SK-N-MC (cell line): ENCODE results near the gene PDE7B.

Source experiments
- DNase-seq: peaks from one replicate; pipeline ENCODE4 v3.0.0-alpha.2; 2011; ENCODE audit warnings: low read depth, low spot score
- H3K27ac ChIP-seq: fragments of 200-600 bp; sonication (generic); 2 replicates; pipeline ENCODE4 v1.5.1; 2016; ENCODE audit warnings: mixed run types
- H3K36me3 ChIP-seq: fragments of 200-600 bp; sonication (generic); 2 replicates; pipeline ENCODE4 v1.6.1; 2017; ENCODE audit warnings: antibody characterized with exemption, low read length, mixed read lengths; ENCODE audit not compliant: insufficient read depth
- H3K4me3 ChIP-seq: fragments of 200-600 bp; sonication (generic); 2 replicates; pipeline ENCODE4 v1.5.1; 2016
- H3K9ac ChIP-seq: fragments of 200-600 bp; sonication (generic); 2 replicates; pipeline ENCODE4 v1.8.0; 2017; ENCODE audit warnings: mixed run types, mixed read lengths; ENCODE audit not compliant: insufficient read length
- H3K9me3 ChIP-seq: fragments of 200-600 bp; sonication (generic); 2 replicates; pipeline ENCODE4 v1.6.1; 2017; ENCODE audit warnings: low read depth, mild to moderate bottlenecking, antibody characterized with exemption, low read length, moderate library complexity, mixed read lengths
- EZH2 ChIP-seq: fragments of 200-600 bp; sonication (generic); IDR thresholded peaks from one replicate; pipeline ENCODE4 v1.6.1; 2017; ENCODE audit warnings: antibody characterized with exemption
- FOXP2 ChIP-seq: optimal IDR thresholded peaks from 2 replicates; pipeline ENCODE3; 2011; ENCODE audit warnings: mild to moderate bottlenecking, moderate library complexity; ENCODE audit not compliant: insufficient read depth; ENCODE audit errors: extremely low read length, control extremely low read depth
- POLR2AphosphoS5 ChIP-seq: IDR thresholded peaks from 2 replicates; pipeline ENCODE4 v1.6.1; 2012; ENCODE audit warnings: mild to moderate bottlenecking, low read depth, low read length, borderline replicate concordance

Gene PDE7B

DNA sequence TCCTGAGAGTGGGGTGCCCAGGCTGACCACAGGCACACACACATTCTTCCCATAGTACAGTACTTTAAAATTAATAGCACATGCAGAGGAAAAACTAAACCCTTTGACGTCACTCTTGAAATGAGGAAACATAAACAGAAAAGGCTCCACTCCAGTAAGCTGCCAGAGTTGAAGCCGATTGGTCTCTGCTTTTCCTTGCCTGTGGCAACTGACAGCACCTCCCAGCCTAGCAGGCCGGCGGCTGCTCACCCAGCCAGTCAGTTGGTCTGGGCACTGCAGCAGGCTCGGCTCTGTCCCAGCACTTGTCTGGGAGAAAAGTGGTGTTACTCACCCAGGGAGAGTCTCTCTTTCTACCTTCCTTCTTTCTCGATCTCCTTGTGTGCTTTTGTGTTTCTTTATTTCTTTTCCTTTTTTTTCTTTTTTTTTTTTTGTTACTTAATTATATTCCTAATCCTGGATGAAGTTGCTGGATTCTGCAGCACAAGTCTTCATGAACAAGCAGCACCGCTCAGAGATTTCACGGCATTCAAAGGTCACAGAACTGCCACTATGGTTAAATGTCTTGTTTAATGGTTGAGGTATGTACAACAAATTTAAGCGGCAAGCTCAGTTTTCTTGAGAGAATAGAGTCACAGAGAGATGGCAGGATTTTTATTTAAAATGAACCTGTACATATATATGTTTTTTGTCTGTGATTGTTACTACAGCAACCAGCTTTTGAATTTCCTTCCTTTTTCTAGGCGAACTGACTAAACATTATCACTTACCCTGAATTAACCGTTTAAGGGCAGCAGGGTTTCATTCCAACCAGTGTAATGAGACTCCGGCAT lies at the start of gene PDE7B:
Gene PDE7B (plus strand): TSS at position 260 of the 830 bp plus-strand sequence.
- Histone ChIP-seq H3K9me3 (no peaks in the 10 kb centered on the region), H3K9ac (peak within 1 kb of the TSS; percentile 13), H3K27ac (no peak within 1 kb of the TSS), H3K4me3 (peak within 1 kb of the TSS; percentile 68), H3K36me3 (no peaks in the 10 kb centered on the region)
- peak; percentile 62 for DNase-seq
- TF ChIP-seq FOXP2 (peak; percentile 76), POLR2AphosphoS5 (no peak; the same call in 1 of the 2 replicates)

DNA sequence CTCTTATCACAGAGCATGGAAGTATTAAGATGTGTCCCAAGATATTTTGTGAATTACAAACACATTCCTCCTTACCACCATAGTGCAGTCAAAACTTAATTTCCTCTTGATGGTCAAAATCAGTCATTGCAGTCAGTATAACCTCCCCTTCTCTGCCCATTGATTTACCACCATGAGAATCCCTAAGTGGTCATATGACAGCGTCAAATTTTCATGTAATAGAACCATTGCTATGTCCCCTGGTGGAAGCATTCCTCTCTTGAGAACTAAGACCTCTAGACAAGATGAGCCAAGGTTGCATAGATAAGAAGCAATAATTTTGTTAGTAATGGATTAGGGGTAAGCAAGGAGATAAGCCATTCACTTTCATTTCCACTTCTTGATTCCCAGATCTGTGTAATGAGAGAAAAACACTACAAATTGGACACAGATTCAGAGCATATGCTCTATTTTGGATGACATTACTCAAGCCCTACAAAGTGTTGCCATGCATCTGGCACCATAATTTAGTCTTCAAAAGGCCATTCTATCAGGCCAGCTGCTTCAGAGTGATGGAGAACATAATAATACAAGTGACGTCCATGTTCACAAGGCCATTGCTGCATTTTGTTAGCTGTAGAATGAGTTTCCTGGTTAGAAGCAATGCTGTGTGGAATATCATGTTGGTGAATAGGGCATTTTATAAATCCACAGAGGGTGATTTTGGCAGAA lies 49.6 kb upstream of the PDE7B start:
- no peak for DNase-seq
- Histone ChIP-seq H3K9ac (no peak overlapping the region), H3K27ac (no peak overlapping the region), H3K36me3 (no peaks in the 10 kb centered on the region), H3K9me3 (no peaks in the 10 kb centered on the region), H3K4me3 (no peak overlapping the region)
- TF ChIP-seq POLR2AphosphoS5 (no peak), FOXP2 (no peak), EZH2 (no peak)

DNA sequence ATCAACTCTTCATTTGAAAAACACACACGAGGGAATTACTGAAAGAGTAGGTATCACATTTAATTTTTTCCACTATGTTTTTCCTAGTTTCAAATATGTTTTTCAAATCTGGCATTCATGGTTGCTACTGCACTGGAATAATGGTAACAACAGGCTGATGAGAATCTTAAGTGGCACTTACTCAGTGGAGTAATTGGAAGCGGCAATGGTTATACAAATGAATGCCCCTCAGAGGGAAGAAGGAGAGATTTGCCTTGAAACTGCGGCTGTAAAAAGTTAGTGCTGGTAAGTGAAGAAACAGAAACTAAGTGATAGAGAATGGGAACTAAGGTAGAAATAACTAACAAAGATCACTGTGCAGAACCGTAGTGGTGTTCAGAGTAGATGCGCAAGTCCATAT lies 41.0 kb upstream of the PDE7B start:
- Histone ChIP-seq H3K9ac (no peak overlapping the region), H3K4me3 (no peak overlapping the region), H3K36me3 (no peaks in the 10 kb centered on the region), H3K9me3 (no peaks in the 10 kb centered on the region), H3K27ac (no peak overlapping the region)
- TF ChIP-seq EZH2 (no peak), FOXP2 (no peak), POLR2AphosphoS5 (no peak)
- no peak for DNase-seq

DNA sequence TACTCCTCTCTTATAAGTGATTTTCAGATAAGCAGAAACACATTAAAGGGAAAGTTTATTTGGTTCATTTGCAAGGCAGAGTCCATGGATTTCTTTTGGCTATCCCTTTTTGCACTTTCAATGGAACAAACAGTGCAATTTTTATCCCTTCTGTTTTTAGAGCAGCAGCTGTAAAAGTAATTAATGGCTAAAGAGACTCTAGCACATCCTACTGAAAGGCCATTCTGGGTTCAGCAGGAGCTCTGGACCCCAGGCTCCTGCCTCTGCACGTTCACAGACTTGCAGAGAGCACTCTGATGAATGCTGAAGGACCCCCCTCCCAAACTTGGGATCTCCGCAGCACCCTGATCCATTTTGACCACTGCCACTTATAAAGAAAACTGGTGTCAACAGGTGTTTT lies 40.3 kb upstream of the PDE7B start:
- Histone ChIP-seq H3K9me3 (no peaks in the 10 kb centered on the region), H3K9ac (no peak overlapping the region), H3K4me3 (no peak overlapping the region), H3K27ac (no peak overlapping the region), H3K36me3 (no peaks in the 10 kb centered on the region)
- no peak for TF ChIP-seq FOXP2
- TF ChIP-seq EZH2: no peak
- TF ChIP-seq POLR2AphosphoS5: no peak
- no peak for DNase-seq

DNA sequence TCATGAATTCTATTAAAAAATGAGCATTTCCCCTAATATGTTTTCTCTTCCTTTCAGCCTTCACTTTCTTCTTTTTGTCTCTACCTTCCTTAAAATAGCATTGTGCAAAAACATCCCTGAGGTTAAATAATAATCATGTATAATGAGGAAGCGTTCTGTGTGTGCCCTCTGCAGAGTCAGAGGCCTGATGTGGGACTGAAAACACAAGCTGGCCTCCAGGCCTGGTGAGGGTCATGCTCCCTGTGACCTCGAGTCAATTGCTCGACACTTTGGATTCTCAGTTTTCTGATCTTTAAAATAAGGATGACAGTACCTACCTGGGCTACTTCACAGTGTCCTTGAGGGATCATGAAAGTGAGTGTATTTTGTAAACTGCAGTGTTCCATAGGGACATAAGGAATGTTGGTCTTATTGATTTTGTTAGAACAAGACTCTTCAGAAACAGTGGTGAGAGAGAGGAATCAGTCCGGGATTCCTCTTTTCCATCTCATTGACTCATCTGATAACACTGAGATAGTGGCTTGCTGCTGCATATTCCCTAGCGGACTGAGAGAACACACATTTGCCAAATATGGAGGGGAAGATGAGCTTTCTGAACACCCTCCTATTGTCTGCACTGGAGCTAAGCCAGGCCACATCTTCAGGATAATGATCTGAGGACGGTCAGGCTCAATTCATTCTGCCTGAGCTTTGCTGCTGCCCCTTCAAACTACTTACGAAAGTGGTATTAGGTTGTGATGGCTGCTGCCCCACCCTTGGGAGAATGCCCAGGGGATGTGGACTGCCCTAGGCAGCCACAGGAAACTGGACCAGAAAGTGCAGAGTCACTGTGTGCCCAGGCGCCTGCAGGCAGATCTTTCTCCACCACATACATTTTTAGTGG lies 39.6 kb upstream of the PDE7B start:
- Histone ChIP-seq H3K4me3 (no peak overlapping the region), H3K27ac (peak overlapping the region; percentile 51), H3K9ac (no peak overlapping the region), H3K36me3 (no peaks in the 10 kb centered on the region), H3K9me3 (no peaks in the 10 kb centered on the region)
- no peak for DNase-seq
- TF ChIP-seq EZH2: no peak
- TF ChIP-seq FOXP2: no peak
- TF ChIP-seq POLR2AphosphoS5: no peak

DNA sequence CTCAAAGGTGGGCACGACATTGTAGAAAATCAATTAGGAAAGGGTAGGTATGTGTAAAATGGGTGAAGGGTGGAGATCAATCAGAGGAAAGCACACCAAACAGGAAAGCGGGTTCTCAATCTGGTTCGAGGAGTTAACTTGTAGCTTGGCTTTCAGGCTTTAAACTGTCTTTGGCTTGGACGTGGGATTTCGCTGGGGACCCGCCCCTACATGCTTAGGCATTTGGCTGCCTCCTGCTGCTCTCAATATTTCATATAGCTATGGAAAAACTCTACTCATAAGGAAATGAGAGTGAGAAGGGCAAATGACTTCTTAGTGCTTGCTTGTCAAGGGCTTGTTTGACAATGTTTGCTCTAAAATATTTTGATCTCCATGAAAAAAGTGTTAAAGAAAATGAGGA lies 38.1 kb upstream of the PDE7B start:
- Histone ChIP-seq H3K27ac (no peak overlapping the region), H3K9ac (no peak overlapping the region), H3K4me3 (no peak overlapping the region), H3K36me3 (no peaks in the 10 kb centered on the region), H3K9me3 (no peaks in the 10 kb centered on the region)
- no peak for TF ChIP-seq FOXP2
- TF ChIP-seq EZH2: no peak
- TF ChIP-seq POLR2AphosphoS5: no peak
- DNase-seq: no peak

DNA sequence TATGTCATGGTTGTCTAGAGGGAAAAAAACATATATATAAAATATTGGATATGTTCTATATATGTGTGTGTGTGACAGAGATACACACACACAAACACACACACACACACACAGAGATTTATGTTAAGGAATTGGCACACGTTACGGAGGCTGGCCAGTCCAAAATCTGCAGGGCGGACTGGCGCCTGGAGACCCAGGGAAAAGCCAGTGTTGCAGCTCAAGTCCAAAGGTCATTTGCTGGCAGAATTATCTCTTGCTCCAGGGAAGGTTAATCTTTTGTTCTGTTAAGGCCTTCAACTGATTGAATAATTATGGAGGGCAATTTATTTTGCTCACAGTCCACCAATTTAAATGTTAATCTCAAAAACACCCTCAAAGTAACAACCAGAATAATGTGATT lies 37.5 kb upstream of the PDE7B start:
- Histone ChIP-seq H3K27ac (no peak overlapping the region), H3K9me3 (no peaks in the 10 kb centered on the region), H3K9ac (no peak overlapping the region), H3K4me3 (no peak overlapping the region), H3K36me3 (no peaks in the 10 kb centered on the region)
- no peak for TF ChIP-seq FOXP2
- TF ChIP-seq EZH2: no peak
- TF ChIP-seq POLR2AphosphoS5: no peak
- no peak for DNase-seq

DNA sequence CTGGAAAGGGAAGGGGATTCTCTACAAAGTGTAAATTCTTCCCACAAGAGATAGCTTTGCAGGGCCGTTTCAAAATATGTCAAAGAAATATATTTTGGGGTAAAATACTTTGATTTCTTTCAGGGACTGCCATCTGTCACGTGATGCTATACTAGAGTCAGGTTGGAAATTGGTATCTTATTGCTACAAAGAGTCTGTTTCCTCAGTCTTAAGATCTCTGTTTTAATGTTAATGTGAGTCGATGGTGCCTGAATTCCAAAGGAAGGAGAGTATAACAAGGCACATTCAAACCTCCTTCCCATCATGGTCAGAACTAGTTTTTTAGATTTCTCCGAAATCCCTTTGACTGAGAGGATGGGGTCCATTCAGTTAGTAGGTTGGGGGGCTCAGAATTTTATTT lies 36.3 kb upstream of the PDE7B start:
- DNase-seq: no peak
- TF ChIP-seq POLR2AphosphoS5: no peak
- no peak for TF ChIP-seq EZH2
- no peak for TF ChIP-seq FOXP2
- Histone ChIP-seq H3K4me3 (no peak overlapping the region), H3K9ac (no peak overlapping the region), H3K9me3 (no peaks in the 10 kb centered on the region), H3K27ac (no peak overlapping the region), H3K36me3 (no peaks in the 10 kb centered on the region)
